Psoas muscle (tissue), 8 donors: ENCODE data around the gene TBL1XR1. TPM values are rescaled to one million over a fixed set of nuclear protein-coding genes. Genes with fewer than 3 reads are reported as not detected.

Source experiments
- ATAC-seq, 4 donors: fragments of 200-7000 bp; cut with Tn5 transposase; one replicate each; pipeline ENCODE4 v1.9.1; 2020; ENCODE audit warnings: moderate library complexity in 3 of 4, mild to moderate bottlenecking in 2 of 4
- DNase-seq, 2 donors: peaks; one replicate each; pipeline ENCODE4 v3.0.0-alpha.2; 2020
- H3K27ac ChIP-seq: fragments of 200-600 bp; one replicate; pipeline ENCODE4 v1.8.0; 2022
- H3K27me3 ChIP-seq, 3 donors: fragments of 200-600 bp in 1 of 3; one replicate each; pipeline versions ENCODE4 v1.6.1 to v1.8.0; 2013 to 2022; ENCODE audit warnings: low read length in 2 of 3, mild to moderate bottlenecking in 2 of 3, moderate library complexity in 1 of 3; ENCODE audit not compliant: insufficient read depth in 3 of 3
- H3K36me3 ChIP-seq, 2 donors: fragments of 200-600 bp in 1 of 2; one replicate each; pipeline versions ENCODE4 v1.6.1 to v1.8.0; 2013 to 2022; ENCODE audit warnings: low read depth in 1 of 2, mild to moderate bottlenecking in 1 of 2, moderate library complexity in 1 of 2; ENCODE audit not compliant: insufficient read depth in 1 of 2
- H3K4me1 ChIP-seq: fragments of 200-600 bp; one replicate; pipeline ENCODE4 v1.8.0; 2022
- H3K4me3 ChIP-seq: fragments of 200-600 bp; one replicate; pipeline ENCODE4 v1.8.0; 2022; ENCODE audit warnings: mild to moderate bottlenecking
- H3K9me3 ChIP-seq: fragments of 200-600 bp; one replicate; pipeline ENCODE4 v1.8.0; 2022
- CTCF ChIP-seq: fragments of 200-600 bp; IDR thresholded peaks from one replicate; pipeline ENCODE4 v1.8.0; 2022; ENCODE audit warnings: antibody characterized with exemption
- WGBS, 3 donors: extraction: QIAGEN DNeasy Blood & Tissue Kit; methylation state at CpG; one replicate each; pipeline versions ENCODE4 v1.1.6 to v1.1.7; 2013; 5-methylcytosine and 5-hydroxymethylcytosine counted together
- intact Hi-C, 2 donors: fragments of 100-400 bp; cut with DNase I; formaldehyde crosslinking; loops; one replicate each; pipeline versions ENCODE4 v1.11.0 to v1.14.2; 2022
- polyA plus RNA-seq, 3 donors: library from polyadenylated mRNA; stranded (reverse); fragments of 200-250 nt; gene quantifications; one replicate each; pipeline ENCODE4 v1.2.3, GENCODE V29; 2013
- total RNA-seq, 4 donors: library from RNA; stranded (reverse); fragmentation: NEBNext Ultra II Directional in 2 of 4; extraction: Animal tissue kit (Norgen Biotek cat#: 25700) in 2 of 4; gene quantifications; one replicate each; pipeline versions ENCODE4 v1.2.1 to v1.2.4, GENCODE V29; 2021 to 2023
- donor health status: healthy with polysubstance abuse.
- donor health status: DM: no; HTN: no; CAD: no; lungs with moderate emphysema.
- donor health status: Bipolar disorder and iron deficiency.
- donor health status: healthy.
- donor health status: DM: yes; HTN: yes; CAD: no.
- donor health status: DM: no; HTN: no; CAD: no.
- donor health status: DM: no; HTN: no; CAD: no.
- donor health status: DM: yes; HTN: yes; CAD: no.

The TBL1XR1 gene
- total and polyA plus RNA-seq, 7 donors, result 7.3 to 97.4 (median 58.6) TPM

GRCh38 chr3:177041021-177041729 is 156.1 kb downstream of the TBL1XR1 start:
- Histone ChIP-seq H3K27ac (peak overlapping the region; percentile 67), H3K36me3 (peaks cover 0 to 54% of the 10 kb centered on the region in 2 donors), H3K9me3 (peaks cover 3% of the 10 kb centered on the region), H3K27me3 (no peaks in the 10 kb centered on the region), H3K4me3 (no peak overlapping the region), H3K4me1 (peaks cover 31% of the 10 kb centered on the region)
- intact Hi-C loops, result loop anchor here in 1 of 2 donors (10.0 kb wide), 1 partner anchor 734 kb away; no protein-coding TSS in a partner anchor
- ATAC-seq (peak; percentile 71 to 85 (median 78)), DNase-seq (peak in 1 of 2 donors; percentile 21)
- 16 to 27% (median 20%) methylated on average over 2 of the region's 2 CpGs for WGBS, 3 donors
- TF ChIP-seq CTCF, result no peak

DNA sequence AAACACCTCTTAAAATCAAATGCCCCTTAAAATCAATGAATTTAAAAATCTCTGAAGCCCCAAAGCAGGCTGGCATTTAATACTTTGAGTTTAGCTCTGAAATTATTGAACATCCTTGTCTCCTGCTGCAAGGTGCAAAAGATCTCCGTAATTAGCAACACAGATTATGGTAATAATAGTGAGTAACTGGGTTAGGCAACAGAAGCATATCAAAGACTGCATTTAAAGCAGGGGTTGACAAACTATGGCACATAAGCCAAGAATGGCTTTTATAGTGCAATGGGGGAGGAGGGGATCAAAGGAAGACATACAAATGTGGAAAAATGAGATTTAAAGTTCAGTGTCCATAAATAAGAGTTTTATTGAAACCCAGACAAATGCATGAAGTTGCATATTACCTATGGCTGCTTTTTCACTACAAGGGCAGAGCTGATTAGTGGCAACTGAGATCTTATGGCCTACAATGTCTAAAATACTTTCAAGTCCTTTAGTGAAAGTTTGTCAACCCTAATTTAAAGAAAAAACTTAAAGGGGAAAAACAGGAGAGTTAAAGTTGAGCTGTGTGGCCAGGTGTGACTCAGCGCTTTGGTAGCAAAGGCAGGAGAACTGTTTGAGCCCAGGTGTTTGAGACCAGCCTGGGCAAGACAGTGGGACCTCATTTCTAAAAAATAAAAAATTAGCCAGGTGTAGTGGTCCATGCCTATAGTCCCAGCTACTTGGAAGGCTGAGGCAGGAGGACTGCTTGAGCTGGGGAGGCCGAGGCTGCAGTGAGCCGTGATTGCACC is 157.6 kb downstream of the TBL1XR1 start:
- intact Hi-C loops, result loop anchor here in 1 of 2 donors (10.0 kb wide), 1 partner anchor 735 kb away; no protein-coding TSS in a partner anchor
- H3K36me3 ChIP-seq, result peaks cover 0 to 41% of the 10 kb centered on the region in 2 donors

DNA sequence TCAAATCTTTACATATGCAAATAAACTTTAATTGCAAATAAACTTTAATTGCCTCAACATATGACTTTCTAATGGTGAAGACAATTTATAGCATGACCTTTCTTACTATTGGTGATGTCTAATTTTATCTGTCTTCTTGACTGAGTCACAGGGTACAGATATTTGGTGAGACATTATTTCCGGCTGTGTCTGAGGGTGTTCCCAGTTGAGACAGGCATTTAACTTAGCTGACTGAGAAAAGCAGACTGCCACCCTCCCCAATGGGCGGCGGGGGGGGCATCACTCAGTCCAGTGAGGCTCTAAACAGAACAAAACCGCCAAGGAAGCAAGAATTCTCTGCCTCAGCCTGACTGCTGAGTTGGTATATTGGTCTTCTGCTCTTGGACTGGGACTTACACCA is 160.0 kb downstream of the TBL1XR1 start:
- no peak for DNase-seq
- intact Hi-C loops, result no loop called here
- Histone ChIP-seq H3K27ac (no peak overlapping the region), H3K36me3 (peaks cover 0 to 47% of the 10 kb centered on the region in 2 donors), H3K4me1 (peaks cover 30% of the 10 kb centered on the region), H3K27me3 (no peaks in the 10 kb centered on the region), H3K9me3 (no peaks in the 10 kb centered on the region), H3K4me3 (no peak overlapping the region)
- 72 to 94% (median 77%) methylated on average over 4 of the region's 4 CpGs for WGBS, 3 donors
- ATAC-seq, result peak; percentile 51 to 77 (median 68)
- no peak for TF ChIP-seq CTCF

More for the DNA sequence above, 157.6 kb downstream of the TBL1XR1 start:
- H3K9me3 ChIP-seq, result peaks cover 3% of the 10 kb centered on the region
- peaks cover 31% of the 10 kb centered on the region for H3K4me1 ChIP-seq
- DNase-seq (no peak), ATAC-seq (no peak)
- 87 to 98% (median 97%) methylated on average over 4 of the region's 4 CpGs for WGBS, 3 donors
- no peak overlapping the region for H3K4me3 ChIP-seq
- H3K27me3 ChIP-seq, result no peaks in the 10 kb centered on the region
- no peak for TF ChIP-seq CTCF
- H3K27ac ChIP-seq, result peak overlapping the region; percentile 67

DNA sequence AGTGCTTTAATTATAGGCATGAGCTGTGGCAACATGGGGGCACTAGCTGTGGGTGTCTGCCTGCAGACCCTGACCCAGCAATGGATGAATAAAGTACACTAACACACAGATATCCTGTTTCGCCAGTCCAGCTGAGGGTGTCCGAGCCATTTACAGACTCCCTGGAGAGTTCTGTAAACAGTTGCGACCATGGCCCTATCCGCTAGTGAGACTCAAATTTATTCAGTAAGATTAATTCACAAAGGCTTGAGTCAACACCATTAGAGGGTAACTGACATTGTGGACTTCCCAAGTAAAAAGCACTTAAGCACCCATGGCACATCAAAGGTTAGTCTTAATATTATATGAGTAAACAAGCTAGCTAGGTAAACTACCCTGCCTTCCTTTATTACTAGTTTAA is 161.6 kb downstream of the TBL1XR1 start:
- WGBS, 3 donors, result 73 to 97% (median 86%) methylated on average over 4 of the region's 4 CpGs
- ATAC-seq, result no peak
- H3K9me3 ChIP-seq, result no peaks in the 10 kb centered on the region
- no peak overlapping the region for H3K4me3 ChIP-seq
- peaks cover 0 to 62% of the 10 kb centered on the region in 2 donors for H3K36me3 ChIP-seq
- intact Hi-C loops, result no loop called here
- no peak for DNase-seq
- H3K27me3 ChIP-seq, result no peaks in the 10 kb centered on the region
- TF ChIP-seq CTCF, result no peak
- no peak overlapping the region for H3K27ac ChIP-seq
- H3K4me1 ChIP-seq, result peaks cover 15% of the 10 kb centered on the region
